Measurements from ENCODE around the gene MAN1A1. TPM values are rescaled to one million over a fixed set of nuclear protein-coding genes. Genes with fewer than 3 reads are reported as not detected.

MAN1A1 gene
- total and polyA plus RNA-seq, 10 donors = 6.0 to 148 (median 93.5) TPM

DNA sequence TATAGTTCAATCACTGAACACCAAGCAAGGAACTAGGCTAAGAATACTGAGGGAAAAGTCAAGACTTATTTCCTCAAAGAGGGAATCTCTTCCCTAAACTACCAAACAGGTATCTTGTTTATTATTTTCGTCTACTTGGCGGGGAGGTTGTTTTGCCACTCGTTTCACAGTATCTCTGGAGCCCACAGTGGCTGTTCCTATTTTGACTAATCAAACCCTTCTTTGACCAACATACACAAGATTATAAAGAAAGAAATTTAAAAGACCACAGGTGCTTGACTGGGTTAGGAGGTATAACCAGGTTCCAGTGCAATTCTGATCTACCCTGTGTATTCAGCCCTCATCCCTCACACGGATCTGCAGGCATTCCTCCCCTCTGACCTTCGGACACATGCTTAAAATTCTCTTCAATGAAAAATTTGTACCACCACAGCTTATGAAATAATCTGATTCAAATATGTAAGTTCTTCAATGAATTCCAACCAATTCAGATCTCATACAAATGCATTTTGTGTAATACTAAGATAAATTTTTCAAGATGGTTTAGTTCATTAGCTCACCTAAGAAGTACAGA lies 5.9 kb downstream of the MAN1A1 start:
- peak overlapping the region in 1 of 8 donors; percentile 92 for H3K4me3 ChIP-seq
- 78 to 87% (median 80%) methylated on average over 5 of the region's 5 CpGs for WGBS, 5 donors
- TF ChIP-seq CTCF (IDR thresholded peaks at IDR 0.05 in 8 of 11, conservative IDR thresholded peaks at IDR 0.05 in 3 of 11) = no peak
- TF ChIP-seq POLR2AphosphoS5 (IDR thresholded peaks at IDR 0.05) = no peak
- no peak for TF ChIP-seq POLR2A (IDR thresholded peaks at IDR 0.05)
- H3K36me3 ChIP-seq = peaks cover 0 to 8% (median 0%) of the 10 kb centered on the region in 6 donors
- intact Hi-C loops (cut with DNase I; ENCODE audit: low total_unique reads) = no loop called here
- no peak overlapping the region for H3K27ac ChIP-seq
- DNase-seq = no peak
- H3K9me3 ChIP-seq = no peaks in the 10 kb centered on the region
- H3K4me1 ChIP-seq = peaks cover 20 to 98% (median 81%) of the 10 kb centered on the region in 6 donors
- no peaks in the 10 kb centered on the region for H3K27me3 ChIP-seq (replicated peaks in 1 of 7)

DNA sequence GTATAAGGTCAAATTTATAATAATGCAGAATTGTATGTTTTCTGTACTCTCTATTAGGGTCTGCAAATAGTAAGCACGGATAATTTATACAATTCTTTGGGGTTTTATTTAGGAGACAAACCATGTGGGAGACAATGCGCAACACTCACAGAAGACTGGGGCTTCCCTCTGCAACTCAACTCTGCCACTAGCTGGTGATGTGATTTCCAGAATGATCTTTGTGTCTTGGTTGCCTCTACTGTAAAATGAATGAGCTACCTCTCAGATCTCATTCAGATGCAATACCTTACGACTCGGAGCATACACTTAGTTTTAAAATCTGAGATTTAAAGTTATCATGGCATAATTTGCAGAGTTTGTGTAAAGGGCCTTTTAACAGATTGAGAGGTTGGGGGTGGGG lies 6.4 kb downstream of the MAN1A1 start:
- Histone ChIP-seq H3K27me3 (replicated peaks in 1 of 7) (no peaks in the 10 kb centered on the region), H3K36me3 (peaks cover 0 to 8% (median 0%) of the 10 kb centered on the region in 6 donors), H3K9me3 (no peaks in the 10 kb centered on the region), H3K4me1 (peaks cover 20 to 100% (median 84%) of the 10 kb centered on the region in 6 donors), H3K4me3 (no peak overlapping the region), H3K27ac (no peak overlapping the region)
- intact Hi-C loops (cut with DNase I; ENCODE audit: low total_unique reads) = no loop called here
- no peak for DNase-seq
- TF ChIP-seq POLR2AphosphoS5 (IDR thresholded peaks at IDR 0.05) (no peak), POLR2A (IDR thresholded peaks at IDR 0.05) (no peak), CTCF (IDR thresholded peaks at IDR 0.05 in 8 of 11, conservative IDR thresholded peaks at IDR 0.05 in 3 of 11) (no peak)
- 83 to 89% (median 87%) methylated on average over 4 of the region's 4 CpGs for WGBS, 5 donors

DNA sequence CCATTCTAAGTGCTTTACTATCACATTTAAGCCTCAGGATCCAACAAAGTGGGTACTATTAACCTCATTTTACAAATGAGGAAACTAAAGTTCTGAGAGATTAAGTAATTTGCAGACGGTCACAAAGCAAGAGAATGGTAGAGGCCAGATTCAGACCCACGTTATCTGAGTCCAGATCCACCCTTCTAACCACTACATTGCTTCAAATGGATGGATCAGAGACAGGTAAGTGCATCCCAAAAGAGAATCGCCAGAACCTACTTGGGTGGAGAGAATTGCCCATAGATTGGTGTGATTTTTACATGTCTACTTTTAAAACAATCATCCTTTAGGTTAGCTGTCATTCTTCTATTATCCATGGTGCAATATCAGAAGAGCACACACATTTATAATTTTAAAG lies 7.1 kb downstream of the MAN1A1 start:
- 61 to 78% (median 73%) methylated on average over 3 of the region's 3 CpGs for WGBS, 5 donors
- Histone ChIP-seq H3K27ac (no peak overlapping the region), H3K36me3 (peaks cover 0 to 8% (median 0%) of the 10 kb centered on the region in 6 donors), H3K27me3 (replicated peaks in 1 of 7) (no peaks in the 10 kb centered on the region), H3K4me1 (peaks cover 21 to 100% (median 80%) of the 10 kb centered on the region in 6 donors), H3K4me3 (no peak overlapping the region), H3K9me3 (no peaks in the 10 kb centered on the region)
- TF ChIP-seq CTCF (IDR thresholded peaks at IDR 0.05 in 8 of 11, conservative IDR thresholded peaks at IDR 0.05 in 3 of 11) = no peak
- no peak for TF ChIP-seq POLR2AphosphoS5 (IDR thresholded peaks at IDR 0.05)
- TF ChIP-seq POLR2A (IDR thresholded peaks at IDR 0.05) = no peak
- no peak for DNase-seq
- intact Hi-C loops (cut with DNase I; ENCODE audit: low total_unique reads) = no loop called here

DNA sequence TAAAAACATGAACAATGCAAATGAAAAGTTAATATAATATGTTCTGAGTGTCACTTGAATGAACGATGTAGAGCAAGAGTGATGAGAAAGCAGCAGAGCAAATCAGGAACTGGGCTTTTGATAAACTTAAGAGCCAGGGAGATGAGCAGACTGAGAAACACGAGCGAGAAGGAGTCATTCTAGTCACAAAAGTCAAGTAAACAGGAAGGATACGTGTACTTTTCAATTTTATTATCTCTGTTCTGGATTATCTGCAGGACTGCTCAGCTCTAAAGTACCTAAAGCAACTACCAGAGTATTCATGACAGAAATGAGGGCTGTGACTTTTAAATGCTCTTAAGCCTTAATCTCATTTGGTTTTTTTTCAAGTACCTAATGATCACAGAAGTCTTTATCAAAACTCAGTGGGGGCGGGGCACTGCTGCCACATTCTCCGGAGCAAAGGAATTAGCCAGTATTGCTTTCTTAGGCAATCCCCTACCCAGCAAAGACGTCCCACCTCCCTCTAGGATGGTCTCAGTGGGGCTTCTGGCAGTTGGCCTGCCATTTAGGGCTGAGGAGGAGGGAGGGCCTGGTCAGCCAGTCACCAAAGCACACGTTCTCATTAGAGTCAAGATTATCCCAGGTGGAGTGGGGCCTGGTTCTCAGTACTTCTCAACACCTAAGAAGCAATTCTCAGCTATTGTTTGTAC lies 8.6 kb downstream of the MAN1A1 start:
- H3K4me1 ChIP-seq = peaks cover 13 to 100% (median 71%) of the 10 kb centered on the region in 6 donors
- intact Hi-C loops (cut with DNase I; ENCODE audit: low total_unique reads) = no loop called here
- 52 to 68% (median 62%) methylated on average over 8 of the region's 8 CpGs for WGBS, 5 donors
- no peaks in the 10 kb centered on the region for H3K9me3 ChIP-seq
- peak overlapping the region in 5 of 8 donors; percentile 26 to 74 (median 54) for H3K27ac ChIP-seq
- H3K4me3 ChIP-seq = peak overlapping the region in 1 of 8 donors; percentile 17
- H3K27me3 ChIP-seq (replicated peaks in 1 of 7) = no peaks in the 10 kb centered on the region
- peaks cover 0 to 11% (median 0%) of the 10 kb centered on the region in 6 donors for H3K36me3 ChIP-seq
- no peak for DNase-seq
- TF ChIP-seq POLR2A (IDR thresholded peaks at IDR 0.05) (no peak), POLR2AphosphoS5 (IDR thresholded peaks at IDR 0.05) (no peak), CTCF (IDR thresholded peaks at IDR 0.05 in 8 of 11, conservative IDR thresholded peaks at IDR 0.05 in 3 of 11) (no peak)

All from spleen (tissue), 11 donors.